IMR-90 (cell line): ENCODE measurements around the gene LAIR1. TPM values are rescaled to one million over a fixed set of nuclear protein-coding genes. Genes with fewer than 3 reads are reported as not detected.

ENCODE experiments used
- ATAC-seq: fragments of 200-7000 bp; cut with Tn5 transposase; 2 replicates; pipeline ENCODE4 v1.9.1; 2020; ENCODE audit warnings: low read depth, mild to moderate bottlenecking, moderate library complexity
- BruUV-seq: library from RNA; stranded (reverse); fragments of 400-500 nt; replicated peaks from 2 replicates; lab custom pipeline; 2021; lab: Mats Ljungman, UMichigan
- CTCF ChIA-PET: fragments of 300-600 bp; formaldehyde crosslinking; extraction: SDS; loops from one replicate; lab custom pipeline; 2021; ENCODE audit warnings: antibody characterized with exemption; lab: Yijun Ruan, JAX
- POLR2A ChIA-PET: fragments of 300-600 bp; sonication (Branson Sonifier 250); formaldehyde crosslinking; loops from one replicate; lab custom pipeline; 2022; ENCODE audit warnings: antibody characterized with exemption; ENCODE audit not compliant: unreplicated experiment; lab: Charles Lee
- DNase-seq: peaks from one replicate; pipeline ENCODE4 v3.0.0; 2013
- H2AFZ ChIP-seq: replicated peaks from 2 replicates; pipeline ENCODE3; 2013; ENCODE audit warnings: low read length, mild to moderate bottlenecking; ENCODE audit not compliant: poor library complexity
- H2AK5ac ChIP-seq: 2 replicates; pipeline ENCODE4 v1.6.1; 2013; ENCODE audit warnings: low read depth, low read length, inconsistent platforms
- H2AK9ac ChIP-seq: replicated peaks from 2 replicates; pipeline ENCODE3; 2013; ENCODE audit warnings: mild to moderate bottlenecking, low read depth, low read length, moderate library complexity; ENCODE audit not compliant: poor library complexity
- H2BK120ac ChIP-seq: 2 replicates; pipeline ENCODE4 v1.6.1; 2013; ENCODE audit warnings: low read depth, low read length, inconsistent platforms
- H2BK15ac ChIP-seq: 3 replicates; pipeline ENCODE4 v1.6.1; 2013; ENCODE audit warnings: low read depth, low read length, inconsistent platforms
- H2BK20ac ChIP-seq: 2 replicates; pipeline ENCODE4 v1.6.1; 2013; ENCODE audit warnings: low read depth, mild to moderate bottlenecking, inconsistent platforms, low read length, moderate library complexity
- H2BK5ac ChIP-seq: 2 replicates; pipeline ENCODE4 v1.6.1; 2013; ENCODE audit warnings: mild to moderate bottlenecking, low read depth, low read length, inconsistent platforms; ENCODE audit not compliant: poor library complexity, severe bottlenecking
- H3K14ac ChIP-seq: replicated peaks from 2 replicates; pipeline ENCODE4 v1.6.1; 2013; ENCODE audit warnings: low read depth, low read length, inconsistent platforms
- H3K18ac ChIP-seq: 2 replicates; pipeline ENCODE4 v1.6.1; 2013; ENCODE audit warnings: low read depth, low read length, control low read depth
- H3K23ac ChIP-seq: 2 replicates; pipeline ENCODE4 v1.6.1; 2013; ENCODE audit warnings: low read depth, low read length, inconsistent platforms
- H3K27ac ChIP-seq: 2 replicates; pipeline ENCODE4 v1.5.1; 2013; ENCODE audit warnings: mild to moderate bottlenecking, control low read depth, low read length; ENCODE audit not compliant: insufficient read depth
- H3K27me3 ChIP-seq: 2 replicates; pipeline ENCODE4 v1.6.1; 2013; ENCODE audit warnings: low read length; ENCODE audit not compliant: control insufficient read depth, insufficient read depth
- H3K36me3 ChIP-seq: 2 replicates; pipeline ENCODE4 v1.6.1; 2013; ENCODE audit warnings: low read length, mixed read lengths; ENCODE audit not compliant: control insufficient read depth, insufficient read depth
- H3K4ac ChIP-seq: 2 replicates; pipeline ENCODE4 v1.6.1; 2013; ENCODE audit warnings: low read depth, low read length, inconsistent platforms
- H3K4me1 ChIP-seq: 2 replicates; pipeline ENCODE4 v1.6.1; 2013; ENCODE audit warnings: low read length, mixed read lengths; ENCODE audit not compliant: control insufficient read depth, insufficient read depth
- H3K4me2 ChIP-seq: 2 replicates; pipeline ENCODE4 v1.6.1; 2013; ENCODE audit warnings: low read depth, mild to moderate bottlenecking, control low read depth, low read length, moderate library complexity
- H3K4me3 ChIP-seq: 2 replicates; pipeline ENCODE4 v1.5.1; 2013; ENCODE audit warnings: low read depth, mild to moderate bottlenecking, control low read depth, low read length, moderate library complexity; ENCODE audit not compliant: insufficient read depth
- H3K56ac ChIP-seq: 2 replicates; pipeline ENCODE4 v1.6.1; 2013; ENCODE audit warnings: low read length, inconsistent platforms; ENCODE audit not compliant: insufficient read depth; ENCODE audit errors: extremely low read depth
- H3K79me1 ChIP-seq, 2 experiments: 2 replicates each; pipeline ENCODE4 v1.6.1; 2013; ENCODE audit warnings: low read length in 2 of 2, inconsistent platforms in 1 of 2, low read depth in 1 of 2
- H3K9ac ChIP-seq: 2 replicates; pipeline ENCODE4 v1.6.1; 2013; ENCODE audit warnings: low read depth, low read length, control low read depth
- H3K9me1 ChIP-seq: 2 replicates; pipeline ENCODE4 v1.6.1; 2013; ENCODE audit warnings: low read length, inconsistent platforms; ENCODE audit not compliant: insufficient read depth
- H3K9me3 ChIP-seq: 2 replicates; pipeline ENCODE4 v1.6.1; 2013; ENCODE audit warnings: low read length; ENCODE audit not compliant: control insufficient read depth, insufficient read depth
- H4K20me1 ChIP-seq: 2 replicates; pipeline ENCODE4 v1.6.1; 2013; ENCODE audit warnings: low read length, inconsistent platforms; ENCODE audit not compliant: insufficient read depth
- H4K5ac ChIP-seq: 2 replicates; pipeline ENCODE4 v1.6.1; 2013; ENCODE audit warnings: mild to moderate bottlenecking, low read depth, low read length, control low read depth
- H4K8ac ChIP-seq, 2 experiments: 2 replicates each; pipeline ENCODE4 v1.6.1; 2013; ENCODE audit warnings: low read depth in 2 of 2, low read length in 2 of 2, control low read depth in 1 of 2, inconsistent platforms in 1 of 2
- H4K91ac ChIP-seq: 2 replicates; pipeline ENCODE4 v1.6.1; 2013; ENCODE audit warnings: low read depth, low read length, inconsistent platforms; ENCODE audit not compliant: insufficient read depth
- BHLHE40 ChIP-seq: fragments of 150-350 bp; IDR thresholded peaks from 2 replicates; pipeline ENCODE4 v1.6.1; 2016; ENCODE audit warnings: mild to moderate bottlenecking, low read depth, low read length
- CEBPB ChIP-seq: IDR thresholded peaks from 2 replicates; pipeline ENCODE4 v1.6.1; 2012; ENCODE audit warnings: low read depth, low read length, improper control_type of control experiment
- CHD1 ChIP-seq: IDR thresholded peaks from 2 replicates; pipeline ENCODE4 v1.6.1; 2012; ENCODE audit warnings: low read depth, low read length, improper control_type of control experiment
- FOS ChIP-seq: fragments of 150-350 bp; IDR thresholded peaks from 2 replicates; pipeline ENCODE4 v1.6.1; 2016; ENCODE audit warnings: low read depth, low read length
- MAFK ChIP-seq: IDR thresholded peaks from 2 replicates; pipeline ENCODE4 v1.6.1; 2012; ENCODE audit warnings: low read depth, low read length, improper control_type of control experiment
- MAZ ChIP-seq: IDR thresholded peaks from 2 replicates; pipeline ENCODE4 v1.6.1; 2012; ENCODE audit warnings: low read depth, mild to moderate bottlenecking, low read length, improper control_type of control experiment, moderate library complexity, borderline replicate concordance
- MXI1 ChIP-seq: IDR thresholded peaks from 2 replicates; pipeline ENCODE4 v1.6.1; 2012; ENCODE audit warnings: low read depth, mild to moderate bottlenecking, low read length, moderate library complexity, borderline replicate concordance
- NFE2L2 ChIP-seq: fragments of 150-350 bp; IDR thresholded peaks from 2 replicates; pipeline ENCODE4 v1.6.1; 2016; ENCODE audit warnings: low read depth, mild to moderate bottlenecking, low read length
- POLR2A ChIP-seq: IDR thresholded peaks from 2 replicates; pipeline ENCODE4 v1.6.1; 2012; ENCODE audit warnings: mild to moderate bottlenecking, low read depth, low read length
- RAD21 ChIP-seq: IDR thresholded peaks from 2 replicates; pipeline ENCODE4 v1.6.1; 2012; ENCODE audit warnings: low read length, improper control_type of control experiment
- RCOR1 ChIP-seq: IDR thresholded peaks from 2 replicates; pipeline ENCODE4 v1.6.1; 2012; ENCODE audit warnings: mild to moderate bottlenecking, low read length, improper control_type of control experiment; ENCODE audit not compliant: insufficient replicate concordance
- RFX5 ChIP-seq: IDR thresholded peaks from 2 replicates; pipeline ENCODE4 v1.8.0; 2012; ENCODE audit warnings: low read depth, mild to moderate bottlenecking, low read length, moderate library complexity
- SMC3 ChIP-seq: fragments of 150-350 bp; IDR thresholded peaks from 2 replicates; pipeline ENCODE4 v1.6.1; 2016; ENCODE audit warnings: low read depth, mild to moderate bottlenecking, antibody characterized with exemption, low read length, moderate library complexity
- WGBS, 2 experiments: methylation state at CpG; one replicate each; pipeline versions ENCODE4 v1.1.5 to v1.1.7; 2013; ENCODE audit warnings: missing lambda C conversion rate in 2 of 2; ENCODE audit not compliant: insufficient read length in 1 of 2; ENCODE audit errors: extremely low coverage in 2 of 2; 5-methylcytosine and 5-hydroxymethylcytosine counted together
- dilution Hi-C: fragments of 300-500 bp; cut with HindIII; formaldehyde crosslinking; loops from one replicate; pipeline ENCODE4 v1.14.3; 2018; ENCODE audit warnings: low sequenced_read_pairs; ENCODE audit not compliant: unreplicated experiment
- in situ Hi-C: fragments of 300-500 bp; cut with MboI; formaldehyde crosslinking; loops from 3 replicates; pipeline ENCODE4 v1.14.3; 2019; ENCODE audit warnings: low sequenced_read_pairs, inconsistent platforms, mixed read lengths
- intact Hi-C: fragments of 100-400 bp; cut with micrococcal nuclease; formaldehyde crosslinking; loops from 2 replicates; pipeline ENCODE4 v1.10.0; 2022
- polyA plus RNA-seq, 3 experiments: library from polyadenylated mRNA; depleted of rRNA; stranded (reverse); fragments of >200 nt; gene quantifications; 2 replicates each; pipeline ENCODE4 v1.2.3, GENCODE V29; 2012; ENCODE audit warnings: low replicate concordance in 1 of 3
- total RNA-seq: library from RNA; depleted of rRNA; stranded (reverse); fragments of >200 nt; gene quantifications from 2 replicates; pipeline ENCODE4 v1.2.3, GENCODE V29; 2012
- TF ChIP-seq, protein P1 (sequence below): conservative IDR thresholded peaks from 2 replicates; pipeline ENCODE4 v1.5.1; 2012; ENCODE audit warnings: mild to moderate bottlenecking, low read depth, low read length, improper control_type of control experiment
- TF ChIP-seq, protein P2 (sequence below): fragments of 150-350 bp; IDR thresholded peaks from 2 replicates; pipeline ENCODE4 v1.6.1; 2016; ENCODE audit warnings: low read depth, mild to moderate bottlenecking, low read length, moderate library complexity, borderline replicate concordance
- TF ChIP-seq, protein P3 (sequence below): fragments of 150-350 bp; IDR thresholded peaks from 2 replicates; pipeline ENCODE4 v1.6.1; 2017; ENCODE audit warnings: mild to moderate bottlenecking, antibody characterized with exemption, low read length, low read depth

LAIR1 gene
- total and polyA plus RNA-seq, 2 of the 4 experiments (the other 2 are of a cell fraction), result not detected

DNA sequence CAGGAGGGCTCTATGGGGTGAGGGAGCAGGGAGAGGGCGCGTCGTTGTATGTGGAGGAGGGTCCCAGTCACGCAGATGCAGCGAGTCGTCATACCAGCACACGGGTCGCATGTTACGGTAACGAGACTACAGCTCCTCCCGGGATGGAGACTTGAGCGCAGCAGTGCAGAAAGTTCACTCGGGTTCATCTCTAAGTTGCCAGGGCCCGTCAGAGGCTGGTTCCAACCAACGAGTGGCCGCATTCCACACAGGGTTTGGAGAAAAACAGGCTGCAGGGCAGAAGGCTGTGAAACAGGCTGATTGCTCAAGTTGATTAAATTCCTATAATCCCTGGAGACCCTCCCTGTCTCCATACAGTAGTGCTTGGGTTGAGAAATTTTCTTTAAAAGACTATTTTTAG is 28.6 kb upstream of the LAIR1 start:
- dilution Hi-C loops (no loop called here), intact Hi-C loops (no loop called here), in situ Hi-C loops (no loop called here)
- no peak overlapping the region for H3K4me3 ChIP-seq
- no peak overlapping the region for H4K91ac ChIP-seq
- BruUV-seq, result no TSS peak
- H3K27ac ChIP-seq, result no peak overlapping the region
- H3K4me1 ChIP-seq, result no peaks in the 10 kb centered on the region
- H2AK9ac ChIP-seq, result no peak overlapping the region
- no peak overlapping the region for H2BK120ac ChIP-seq
- H2AFZ ChIP-seq, result no peak overlapping the region
- H2AK5ac ChIP-seq, result no peak overlapping the region
- H3K4ac ChIP-seq, result no peak overlapping the region
- H3K18ac ChIP-seq, result no peak overlapping the region
- H2BK15ac ChIP-seq, result no peak overlapping the region
- ATAC-seq (no peak), DNase-seq (no peak)
- ChIA-PET POLR2A (no interaction called here), CTCF (interaction anchor here (0.5 kb wide), 1 partner anchor 16 kb away, joined by 3 read pairs; no protein-coding TSS in a partner anchor)
- TF ChIP-seq RCOR1 (no peak), MAZ (no peak), CHD1 (no peak), SMC3 (no peak), RFX5 (no peak), BHLHE40 (no peak), NFE2L2 (no peak), MXI1 (no peak), RAD21 (no peak), MAFK (no peak), FOS (no peak), POLR2A (no peak), CEBPB (no peak)
- TF ChIP-seq, protein P1, sequence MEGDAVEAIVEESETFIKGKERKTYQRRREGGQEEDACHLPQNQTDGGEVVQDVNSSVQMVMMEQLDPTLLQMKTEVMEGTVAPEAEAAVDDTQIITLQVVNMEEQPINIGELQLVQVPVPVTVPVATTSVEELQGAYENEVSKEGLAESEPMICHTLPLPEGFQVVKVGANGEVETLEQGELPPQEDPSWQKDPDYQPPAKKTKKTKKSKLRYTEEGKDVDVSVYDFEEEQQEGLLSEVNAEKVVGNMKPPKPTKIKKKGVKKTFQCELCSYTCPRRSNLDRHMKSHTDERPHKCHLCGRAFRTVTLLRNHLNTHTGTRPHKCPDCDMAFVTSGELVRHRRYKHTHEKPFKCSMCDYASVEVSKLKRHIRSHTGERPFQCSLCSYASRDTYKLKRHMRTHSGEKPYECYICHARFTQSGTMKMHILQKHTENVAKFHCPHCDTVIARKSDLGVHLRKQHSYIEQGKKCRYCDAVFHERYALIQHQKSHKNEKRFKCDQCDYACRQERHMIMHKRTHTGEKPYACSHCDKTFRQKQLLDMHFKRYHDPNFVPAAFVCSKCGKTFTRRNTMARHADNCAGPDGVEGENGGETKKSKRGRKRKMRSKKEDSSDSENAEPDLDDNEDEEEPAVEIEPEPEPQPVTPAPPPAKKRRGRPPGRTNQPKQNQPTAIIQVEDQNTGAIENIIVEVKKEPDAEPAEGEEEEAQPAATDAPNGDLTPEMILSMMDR, result no peak
- TF ChIP-seq, protein P2, sequence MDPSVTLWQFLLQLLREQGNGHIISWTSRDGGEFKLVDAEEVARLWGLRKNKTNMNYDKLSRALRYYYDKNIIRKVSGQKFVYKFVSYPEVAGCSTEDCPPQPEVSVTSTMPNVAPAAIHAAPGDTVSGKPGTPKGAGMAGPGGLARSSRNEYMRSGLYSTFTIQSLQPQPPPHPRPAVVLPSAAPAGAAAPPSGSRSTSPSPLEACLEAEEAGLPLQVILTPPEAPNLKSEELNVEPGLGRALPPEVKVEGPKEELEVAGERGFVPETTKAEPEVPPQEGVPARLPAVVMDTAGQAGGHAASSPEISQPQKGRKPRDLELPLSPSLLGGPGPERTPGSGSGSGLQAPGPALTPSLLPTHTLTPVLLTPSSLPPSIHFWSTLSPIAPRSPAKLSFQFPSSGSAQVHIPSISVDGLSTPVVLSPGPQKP, result no peak
- TF ChIP-seq, protein P3, sequence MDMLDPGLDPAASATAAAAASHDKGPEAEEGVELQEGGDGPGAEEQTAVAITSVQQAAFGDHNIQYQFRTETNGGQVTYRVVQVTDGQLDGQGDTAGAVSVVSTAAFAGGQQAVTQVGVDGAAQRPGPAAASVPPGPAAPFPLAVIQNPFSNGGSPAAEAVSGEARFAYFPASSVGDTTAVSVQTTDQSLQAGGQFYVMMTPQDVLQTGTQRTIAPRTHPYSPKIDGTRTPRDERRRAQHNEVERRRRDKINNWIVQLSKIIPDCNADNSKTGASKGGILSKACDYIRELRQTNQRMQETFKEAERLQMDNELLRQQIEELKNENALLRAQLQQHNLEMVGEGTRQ, result no peak
- H2BK20ac ChIP-seq, result no peak overlapping the region
- H3K4me2 ChIP-seq, result no peak overlapping the region
- no peak overlapping the region for H3K56ac ChIP-seq
- H4K8ac ChIP-seq, result no peak overlapping the region
- 66% methylated on average over 10 of the region's 16 CpGs; no CpG with 5 or more reads in 1 of the 2 experiments for WGBS, 2 experiments
- no peaks in the 10 kb centered on the region; the same call in 1 of the 2 replicates for H3K27me3 ChIP-seq
- no peaks in the 10 kb centered on the region for H3K36me3 ChIP-seq
- no peak overlapping the region for H3K9ac ChIP-seq
- no peaks in the 10 kb centered on the region for H3K79me1 ChIP-seq
- no peaks in the 10 kb centered on the region for H4K20me1 ChIP-seq
- no peak overlapping the region for H3K14ac ChIP-seq
- no peaks in the 10 kb centered on the region for H3K9me1 ChIP-seq
- H3K23ac ChIP-seq, result no peak overlapping the region
- no peak overlapping the region for H2BK5ac ChIP-seq
- no peaks in the 10 kb centered on the region for H3K9me3 ChIP-seq
- H4K5ac ChIP-seq, result no peak overlapping the region
